ENCODE data around the gene FAM120A. TPM values are rescaled to one million over a fixed set of nuclear protein-coding genes. Genes with fewer than 3 reads are reported as not detected.

Gene FAM120A
- total RNA-seq, 4 donors from 2014 or later = 67.5 to 108 (median 89.8) TPM

GRCh38 chr9:93500571-93501298, 49.2 kb downstream of the FAM120A start:
- DNase-seq (ENCODE audit: low spot score in 2 of 2) = no peak
- Histone ChIP-seq H3K27ac (no peak overlapping the region), H3K4me1 (no peaks in the 10 kb centered on the region), H3K36me3 (peaks cover 33% of the 10 kb centered on the region), H3K4me3 (peak overlapping the region; percentile 35), H3K27me3 (no peaks in the 10 kb centered on the region), H3K9me3 (no peaks in the 10 kb centered on the region)
- TF ChIP-seq EP300 (IDR thresholded peaks at IDR 0.05) = no peak
- TF ChIP-seq POLR2AphosphoS5 (IDR thresholded peaks at IDR 0.05) = no peak
- TF ChIP-seq POLR2A (IDR thresholded peaks at IDR 0.05) = no peak
- TF ChIP-seq, protein P1, sequence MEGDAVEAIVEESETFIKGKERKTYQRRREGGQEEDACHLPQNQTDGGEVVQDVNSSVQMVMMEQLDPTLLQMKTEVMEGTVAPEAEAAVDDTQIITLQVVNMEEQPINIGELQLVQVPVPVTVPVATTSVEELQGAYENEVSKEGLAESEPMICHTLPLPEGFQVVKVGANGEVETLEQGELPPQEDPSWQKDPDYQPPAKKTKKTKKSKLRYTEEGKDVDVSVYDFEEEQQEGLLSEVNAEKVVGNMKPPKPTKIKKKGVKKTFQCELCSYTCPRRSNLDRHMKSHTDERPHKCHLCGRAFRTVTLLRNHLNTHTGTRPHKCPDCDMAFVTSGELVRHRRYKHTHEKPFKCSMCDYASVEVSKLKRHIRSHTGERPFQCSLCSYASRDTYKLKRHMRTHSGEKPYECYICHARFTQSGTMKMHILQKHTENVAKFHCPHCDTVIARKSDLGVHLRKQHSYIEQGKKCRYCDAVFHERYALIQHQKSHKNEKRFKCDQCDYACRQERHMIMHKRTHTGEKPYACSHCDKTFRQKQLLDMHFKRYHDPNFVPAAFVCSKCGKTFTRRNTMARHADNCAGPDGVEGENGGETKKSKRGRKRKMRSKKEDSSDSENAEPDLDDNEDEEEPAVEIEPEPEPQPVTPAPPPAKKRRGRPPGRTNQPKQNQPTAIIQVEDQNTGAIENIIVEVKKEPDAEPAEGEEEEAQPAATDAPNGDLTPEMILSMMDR (IDR thresholded peaks at IDR 0.05) = no peak
- WGBS = 78% methylated on average over 4 of the region's 4 CpGs

DNA sequence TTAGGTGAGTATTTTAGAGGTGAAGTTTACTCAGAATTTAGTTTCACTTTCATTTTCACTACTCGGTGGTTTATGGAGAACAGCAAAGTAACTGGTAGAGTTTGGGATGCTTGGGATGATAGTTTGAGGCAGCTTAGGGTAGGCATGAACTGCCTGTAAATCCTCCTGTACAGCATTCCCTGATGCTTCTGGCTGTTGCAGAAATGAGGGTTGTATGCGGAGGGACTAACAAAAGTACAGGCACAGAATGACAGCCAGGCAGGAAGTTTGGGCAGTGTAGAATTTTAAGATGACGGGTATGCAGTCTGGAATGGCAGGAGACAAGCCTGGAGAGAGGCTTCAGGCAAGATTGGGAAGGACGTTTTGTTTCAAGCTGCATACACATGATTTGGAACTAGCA, 49.9 kb downstream of the FAM120A start:
- TF ChIP-seq EP300 (IDR thresholded peaks at IDR 0.05) (no peak), POLR2AphosphoS5 (IDR thresholded peaks at IDR 0.05) (no peak), POLR2A (IDR thresholded peaks at IDR 0.05) (no peak)
- TF ChIP-seq, protein P1 (IDR thresholded peaks at IDR 0.05) = no peak
- DNase-seq (ENCODE audit: low spot score in 2 of 2) = no peak
- Histone ChIP-seq H3K9me3 (no peaks in the 10 kb centered on the region), H3K4me1 (no peaks in the 10 kb centered on the region), H3K4me3 (peak overlapping the region; percentile 35), H3K27me3 (no peaks in the 10 kb centered on the region), H3K36me3 (peaks cover 33% of the 10 kb centered on the region), H3K27ac (no peak overlapping the region)
- 17% methylated on average over 4 of the region's 4 CpGs for WGBS

DNA sequence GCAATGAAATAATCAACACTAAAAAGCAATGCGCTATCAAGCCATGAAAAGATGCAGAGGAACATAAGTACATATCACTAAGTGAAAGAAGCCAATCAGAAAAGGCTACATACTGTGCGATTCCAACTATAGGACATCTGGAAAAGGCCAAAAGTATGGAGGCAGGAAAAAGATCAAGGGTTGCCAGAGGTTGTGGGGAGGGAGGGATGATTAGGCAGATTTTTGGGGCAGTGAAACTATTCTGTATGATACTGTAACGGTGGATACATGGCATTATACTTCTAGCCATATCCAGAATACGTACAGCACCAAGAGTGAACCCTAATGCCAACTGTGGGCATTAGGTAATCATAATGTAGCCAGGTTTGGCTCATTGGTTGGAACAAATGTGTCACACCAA, 51.9 kb downstream of the FAM120A start:
- no peak for TF ChIP-seq EP300 (IDR thresholded peaks at IDR 0.05)
- no peak for TF ChIP-seq POLR2A (IDR thresholded peaks at IDR 0.05)
- TF ChIP-seq, protein P1 (IDR thresholded peaks at IDR 0.05) = no peak
- 92% methylated on average over 4 of the region's 4 CpGs for WGBS
- H3K4me1 ChIP-seq = no peaks in the 10 kb centered on the region

DNA sequence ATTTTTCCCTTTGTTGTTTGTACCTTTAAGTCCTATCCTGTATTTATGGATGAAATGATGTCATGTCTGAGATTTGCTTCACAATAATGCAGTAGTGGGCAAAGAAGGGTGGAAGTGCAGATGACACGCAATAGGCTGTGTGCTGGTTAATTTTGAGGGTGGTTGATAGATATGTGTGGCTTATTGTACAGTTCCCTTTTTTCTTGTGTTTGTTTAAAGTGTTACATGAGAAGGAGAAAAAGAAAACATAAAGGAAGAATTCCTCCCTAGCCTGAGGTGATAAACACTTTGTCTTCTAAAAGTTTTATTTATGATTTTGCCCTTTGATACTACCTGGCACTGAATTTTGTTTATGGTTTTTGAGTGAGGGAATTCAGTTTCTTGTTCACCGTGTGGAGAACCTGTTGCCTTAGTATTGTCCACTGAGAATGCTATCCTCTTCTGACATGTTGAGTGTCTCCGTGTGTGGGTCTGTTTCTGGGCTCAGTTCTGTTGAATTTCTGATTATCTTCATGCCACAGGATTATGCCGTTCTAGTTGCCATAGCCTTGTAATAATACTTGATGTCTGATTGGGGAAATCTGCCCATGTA, 54.2 kb downstream of the FAM120A start:
- no peak for TF ChIP-seq EP300 (IDR thresholded peaks at IDR 0.05)
- TF ChIP-seq POLR2A (IDR thresholded peaks at IDR 0.05) = no peak
- TF ChIP-seq, protein P1 (IDR thresholded peaks at IDR 0.05) = no peak
- no peak for TF ChIP-seq POLR2AphosphoS5 (IDR thresholded peaks at IDR 0.05)
- no peaks in the 10 kb centered on the region for H3K9me3 ChIP-seq
- DNase-seq (ENCODE audit: low spot score in 2 of 2) = no peak
- no peak overlapping the region for H3K27ac ChIP-seq
- 60% methylated on average over 4 of the region's 4 CpGs for WGBS
- no peaks in the 10 kb centered on the region for H3K27me3 ChIP-seq
- H3K36me3 ChIP-seq = no peaks in the 10 kb centered on the region
- H3K4me1 ChIP-seq = no peaks in the 10 kb centered on the region
- no peak overlapping the region for H3K4me3 ChIP-seq

More for the DNA sequence above, 51.9 kb downstream of the FAM120A start:
- Histone ChIP-seq H3K36me3 (peaks cover 17% of the 10 kb centered on the region), H3K9me3 (no peaks in the 10 kb centered on the region), H3K27ac (no peak overlapping the region), H3K27me3 (no peaks in the 10 kb centered on the region), H3K4me3 (no peak overlapping the region)
- DNase-seq (ENCODE audit: low spot score in 2 of 2) = no peak

DNA sequence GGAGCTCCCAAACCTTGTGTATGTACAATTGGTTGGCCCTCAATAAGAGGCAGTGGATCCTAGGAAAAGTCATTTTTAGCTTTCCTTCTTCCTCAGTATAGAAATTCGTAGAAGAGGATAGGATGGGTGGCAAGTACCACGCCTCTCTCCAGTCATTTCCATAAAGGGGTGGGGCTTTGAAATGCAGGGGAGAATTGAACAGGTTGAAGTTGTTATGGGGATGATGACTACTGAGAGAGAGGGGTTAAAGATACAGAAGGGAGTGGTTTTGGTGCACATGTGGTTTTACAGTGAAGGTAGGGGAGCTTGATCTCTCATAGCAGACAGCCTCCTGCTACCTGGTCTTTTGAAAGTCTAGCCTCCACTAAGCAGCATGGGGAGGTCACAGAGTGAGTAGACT, 56.3 kb downstream of the FAM120A start:
- H3K4me1 ChIP-seq = peaks cover 5% of the 10 kb centered on the region
- TF ChIP-seq, protein P1 (IDR thresholded peaks at IDR 0.05) = no peak
- no peak for TF ChIP-seq POLR2A (IDR thresholded peaks at IDR 0.05)
- TF ChIP-seq POLR2AphosphoS5 (IDR thresholded peaks at IDR 0.05) = no peak
- no peak for TF ChIP-seq EP300 (IDR thresholded peaks at IDR 0.05)

More for the DNA sequence above, 56.3 kb downstream of the FAM120A start:
- no peaks in the 10 kb centered on the region for H3K36me3 ChIP-seq
- H3K9me3 ChIP-seq = no peaks in the 10 kb centered on the region
- no peak overlapping the region for H3K27ac ChIP-seq
- H3K27me3 ChIP-seq = no peaks in the 10 kb centered on the region
- WGBS = 80% methylated on average over 2 of the region's 2 CpGs
- DNase-seq (ENCODE audit: low spot score in 2 of 2) = no peak
- H3K4me3 ChIP-seq = no peak overlapping the region
